ENCODE data around the gene RBM28. TPM values are rescaled to one million over a fixed set of nuclear protein-coding genes. Genes with fewer than 3 reads are reported as not detected.

The RBM28 gene
- polyA plus RNA-seq, 1 experiment = 14.8 TPM

- no peak overlapping the region for H3K4me3 ChIP-seq (ENCODE audit: low read depth, low read length)
- no peaks in the 10 kb centered on the region for H3K36me3 ChIP-seq (ENCODE audit: control insufficient read depth, insufficient read depth, low read length)
- H3K27me3 ChIP-seq (ENCODE audit: control insufficient read depth, insufficient read depth, low read length) = peaks cover 3% of the 10 kb centered on the region
- TF ChIP-seq CTCF (IDR thresholded peaks at IDR 0.05; ENCODE audit: insufficient read depth, low read depth, low read length) = no peak
- CTCF ChIA-PET = no interaction called here
- POLR2A ChIA-PET = no interaction called here
- peak; percentile 7 for DNase-seq (ENCODE audit: low read depth)
Measured at GRCh38 chr7:128259131-128260061, 84.3 kb downstream of the RBM28 start.

- POLR2A ChIA-PET = no interaction called here
- H3K4me3 ChIP-seq (ENCODE audit: low read depth, low read length) = no peak overlapping the region
- CTCF ChIA-PET = interaction anchor here (1.3 kb wide), 1 partner anchor 40 kb away, joined by 3 read pairs; no protein-coding TSS in a partner anchor
- DNase-seq (ENCODE audit: low read depth) = no peak
- no peak for TF ChIP-seq CTCF (IDR thresholded peaks at IDR 0.05; ENCODE audit: insufficient read depth, low read depth, low read length)
- H3K36me3 ChIP-seq (ENCODE audit: control insufficient read depth, insufficient read depth, low read length) = no peaks in the 10 kb centered on the region
- H3K27me3 ChIP-seq (ENCODE audit: control insufficient read depth, insufficient read depth, low read length) = peaks cover 1% of the 10 kb centered on the region
Measured at GRCh38 chr7:128257458-128257857, 86.2 kb downstream of the RBM28 start.

- POLR2A ChIA-PET = no interaction called here
- CTCF ChIA-PET = interaction anchor here (1.4 to 1.7 kb wide), 2 partner anchors 8 to 9 kb away, joined by 5 read pairs; no protein-coding TSS in a partner anchor
Measured at GRCh38 chr7:128255271-128255670, 88.4 kb downstream of the RBM28 start.

GRCh38 chr7:128254470-128254869 lies 89.2 kb downstream of the RBM28 start:
- POLR2A ChIA-PET = no interaction called here

More at GRCh38 chr7:128255271-128255670, 88.4 kb downstream of the RBM28 start:
- peaks cover 4% of the 10 kb centered on the region for H3K27me3 ChIP-seq (ENCODE audit: control insufficient read depth, insufficient read depth, low read length)
- no peaks in the 10 kb centered on the region for H3K36me3 ChIP-seq (ENCODE audit: control insufficient read depth, insufficient read depth, low read length)
- no peak for DNase-seq (ENCODE audit: low read depth)
- TF ChIP-seq CTCF (IDR thresholded peaks at IDR 0.05; ENCODE audit: insufficient read depth, low read depth, low read length) = no peak
- no peak overlapping the region for H3K4me3 ChIP-seq (ENCODE audit: low read depth, low read length)

More at GRCh38 chr7:128254470-128254869, 89.2 kb downstream of the RBM28 start:
- peaks cover 6% of the 10 kb centered on the region for H3K27me3 ChIP-seq (ENCODE audit: control insufficient read depth, insufficient read depth, low read length)
- H3K4me3 ChIP-seq (ENCODE audit: low read depth, low read length) = no peak overlapping the region
- CTCF ChIA-PET = interaction anchor here (1.7 kb wide), 1 partner anchor 9 kb away, joined by 5 read pairs; no protein-coding TSS in a partner anchor
- no peak for TF ChIP-seq CTCF (IDR thresholded peaks at IDR 0.05; ENCODE audit: insufficient read depth, low read depth, low read length)
- DNase-seq (ENCODE audit: low read depth) = no peak
- no peaks in the 10 kb centered on the region for H3K36me3 ChIP-seq (ENCODE audit: control insufficient read depth, insufficient read depth, low read length)
